HG02588 (cell line): Measurements from ENCODE around the gene ARHGAP22.

Source experiments
- ATAC-seq: cut with Tn5 transposase; IDR thresholded peaks from one replicate; pipeline ENCODE4 v1.9.1; 2021; ENCODE audit warnings: mild to moderate bottlenecking, moderate library complexity; ENCODE audit not compliant: unreplicated experiment

Gene ARHGAP22

DNA sequence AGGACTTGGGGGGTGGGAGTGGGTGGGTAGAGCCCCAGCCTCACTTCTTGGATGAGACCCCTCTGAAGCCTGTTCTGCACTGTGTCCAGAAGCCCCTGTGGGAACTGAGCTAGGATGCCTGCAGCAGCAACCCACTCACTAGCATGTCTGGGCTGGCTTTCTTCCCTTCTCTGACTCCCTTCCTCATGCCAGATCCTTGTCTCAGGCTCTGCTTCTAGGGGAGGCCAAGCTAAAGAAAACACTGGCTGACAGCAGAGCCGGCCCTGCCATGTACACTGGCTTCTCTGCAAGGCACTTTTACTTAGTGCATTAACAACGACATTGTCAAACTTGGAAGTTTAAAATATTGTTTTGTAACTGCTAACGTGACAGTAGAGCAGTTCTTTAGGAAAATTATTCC, 50.2 kb downstream of the ARHGAP22 start:
- no peak for ATAC-seq

DNA sequence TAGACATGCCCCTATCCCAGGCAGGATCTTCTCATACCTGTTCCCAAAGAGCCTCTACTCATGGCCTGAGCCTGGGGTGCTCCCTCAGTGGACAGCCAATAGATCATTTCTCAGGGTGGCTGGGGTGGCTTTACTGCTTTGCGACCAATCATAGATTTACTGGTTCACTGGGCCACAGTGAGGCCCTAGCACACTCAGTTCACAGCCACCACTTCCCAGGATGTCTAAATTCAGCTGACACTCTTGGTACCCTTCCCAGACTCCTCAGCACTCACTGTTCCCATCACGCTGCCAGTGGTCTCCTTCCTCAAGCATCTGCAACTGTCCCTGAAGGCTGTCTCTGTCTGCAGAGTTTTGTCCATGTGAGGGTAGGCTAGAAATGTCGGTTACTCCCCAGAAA, 50.6 kb downstream of the ARHGAP22 start:
- ATAC-seq, result no peak

DNA sequence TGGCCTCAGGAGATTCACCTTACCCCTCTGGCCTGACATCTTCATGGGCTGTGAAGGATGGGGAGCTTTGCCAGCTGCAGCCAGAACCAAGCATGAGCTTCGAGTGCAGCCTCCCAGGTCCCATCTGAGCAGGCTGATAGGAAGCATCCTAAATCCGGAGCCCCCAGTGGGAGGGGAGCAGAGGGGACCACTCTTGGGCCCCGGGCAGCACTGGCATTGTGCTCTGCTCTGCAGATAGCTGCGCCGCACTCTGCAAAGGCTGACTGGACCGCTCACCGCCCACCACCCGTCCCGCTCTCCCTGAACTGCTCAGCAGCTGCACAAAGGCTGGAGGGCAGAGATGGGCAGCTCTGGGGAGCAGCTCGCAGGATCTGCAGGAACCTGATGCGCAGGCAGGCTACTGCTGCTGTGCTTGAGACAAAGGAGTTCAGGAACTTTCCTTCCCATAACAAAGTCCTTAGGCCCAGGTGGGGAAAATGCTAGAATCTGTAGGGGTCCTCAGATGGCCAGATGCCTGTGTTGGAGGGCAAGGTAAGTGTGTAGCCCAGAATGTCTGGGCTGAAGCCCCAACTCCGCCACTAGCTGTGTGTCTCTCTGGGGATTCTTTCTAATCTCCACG, 51.8 kb downstream of the ARHGAP22 start:
- no peak for ATAC-seq

DNA sequence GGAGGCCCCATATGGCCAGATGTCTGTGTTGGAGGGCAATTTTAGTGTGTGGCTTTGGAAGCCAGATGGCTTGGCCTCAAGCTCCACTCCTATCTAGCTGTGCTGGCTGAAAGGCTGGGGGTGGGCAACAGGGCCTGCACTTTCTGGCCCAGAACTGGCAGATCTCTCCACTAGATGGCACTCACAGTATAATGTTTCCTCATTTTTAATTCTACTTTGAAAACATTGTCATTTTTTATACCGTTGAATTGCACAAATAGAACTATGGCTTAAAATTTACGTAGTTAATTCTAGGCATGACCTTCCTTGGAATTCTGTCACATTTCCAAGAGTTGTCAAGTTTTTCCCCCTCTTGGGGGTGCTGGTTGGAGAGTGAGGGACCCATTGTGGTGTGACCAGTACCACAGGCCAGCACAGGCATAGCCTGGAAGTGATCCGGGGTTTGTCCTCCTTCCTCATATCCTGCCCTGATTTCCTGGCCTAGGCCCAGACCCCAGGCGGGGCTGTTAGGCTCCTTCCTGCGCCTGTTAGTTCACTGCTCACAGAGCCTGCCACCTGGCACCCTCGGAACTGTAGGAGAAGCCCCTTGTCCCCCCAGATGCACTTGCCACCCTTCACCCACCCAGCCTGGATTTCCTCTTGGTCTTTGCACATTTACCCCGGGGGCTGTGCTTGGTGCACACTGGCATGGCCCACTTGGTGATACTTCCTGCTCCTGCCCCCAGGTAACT, 52.8 kb downstream of the ARHGAP22 start:
- no peak for ATAC-seq

DNA sequence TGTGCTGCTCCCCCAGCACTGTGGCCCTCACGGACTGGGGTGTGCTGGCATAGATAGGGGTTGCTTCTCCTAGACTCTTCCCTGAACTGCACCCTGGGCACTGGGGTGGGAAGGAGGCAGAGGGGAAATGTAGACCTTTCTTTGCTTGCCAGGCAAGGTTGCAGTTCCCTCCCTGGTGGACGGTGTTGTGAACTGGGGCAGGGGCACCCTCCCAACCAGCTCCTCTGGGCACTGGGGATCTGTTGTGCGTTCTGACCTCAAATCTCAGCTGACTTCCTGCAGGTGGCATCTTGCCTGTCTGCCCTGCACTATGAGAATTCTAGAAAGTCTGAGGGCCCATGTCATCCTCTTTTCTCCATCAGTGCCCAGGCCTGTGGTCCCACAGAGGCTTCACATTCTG, 53.9 kb downstream of the ARHGAP22 start:
- no peak for ATAC-seq

DNA sequence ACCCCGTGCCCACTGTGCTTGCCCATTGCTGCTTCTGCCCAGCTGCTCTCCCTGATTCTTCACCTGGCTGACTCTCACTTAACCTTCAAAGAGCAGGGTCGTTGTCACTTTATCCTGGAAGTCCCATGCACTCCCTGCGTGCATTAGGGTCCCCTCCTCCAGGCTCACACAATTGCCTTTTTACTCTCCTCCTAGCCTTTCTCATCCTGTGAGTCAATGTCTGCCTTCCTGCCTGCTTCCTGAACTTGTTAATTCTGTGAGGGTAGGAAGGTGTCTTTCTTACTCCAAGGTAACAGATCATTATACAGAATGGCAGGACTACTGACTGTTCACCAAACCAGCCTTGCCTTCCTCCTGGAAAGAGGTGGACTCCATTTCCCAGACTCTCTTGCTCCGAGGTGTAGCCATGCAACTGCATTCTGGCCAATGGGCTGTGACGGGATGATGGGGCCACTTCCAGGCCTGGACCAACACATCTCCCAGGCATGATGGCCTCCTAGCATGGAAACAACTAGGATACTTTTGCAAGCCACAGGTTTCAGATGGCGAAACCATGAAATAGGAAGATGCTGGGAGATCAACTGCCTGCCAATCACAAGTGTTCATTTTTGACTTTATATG, 54.7 kb downstream of the ARHGAP22 start:
- ATAC-seq, result no peak

DNA sequence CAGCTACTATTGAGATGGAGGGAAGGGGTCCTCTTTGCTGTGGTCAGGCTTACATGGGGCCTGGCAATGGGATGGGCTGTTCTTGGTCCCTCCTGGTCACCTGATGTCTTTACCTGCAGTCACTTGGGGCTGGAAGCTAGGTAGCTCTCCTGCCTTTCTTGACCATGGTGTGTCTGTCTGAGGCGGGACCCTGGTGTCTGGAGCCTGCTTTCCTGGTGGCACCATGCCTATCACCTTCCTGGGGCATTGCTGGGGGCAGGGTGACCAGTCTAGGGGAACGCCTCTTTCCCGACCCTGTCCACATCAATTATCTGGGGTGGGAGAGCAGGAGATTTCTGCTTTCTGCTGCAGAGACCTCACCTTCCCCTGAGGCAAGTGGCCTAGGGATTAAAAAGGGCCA, 55.6 kb downstream of the ARHGAP22 start:
- ATAC-seq, result no peak

DNA sequence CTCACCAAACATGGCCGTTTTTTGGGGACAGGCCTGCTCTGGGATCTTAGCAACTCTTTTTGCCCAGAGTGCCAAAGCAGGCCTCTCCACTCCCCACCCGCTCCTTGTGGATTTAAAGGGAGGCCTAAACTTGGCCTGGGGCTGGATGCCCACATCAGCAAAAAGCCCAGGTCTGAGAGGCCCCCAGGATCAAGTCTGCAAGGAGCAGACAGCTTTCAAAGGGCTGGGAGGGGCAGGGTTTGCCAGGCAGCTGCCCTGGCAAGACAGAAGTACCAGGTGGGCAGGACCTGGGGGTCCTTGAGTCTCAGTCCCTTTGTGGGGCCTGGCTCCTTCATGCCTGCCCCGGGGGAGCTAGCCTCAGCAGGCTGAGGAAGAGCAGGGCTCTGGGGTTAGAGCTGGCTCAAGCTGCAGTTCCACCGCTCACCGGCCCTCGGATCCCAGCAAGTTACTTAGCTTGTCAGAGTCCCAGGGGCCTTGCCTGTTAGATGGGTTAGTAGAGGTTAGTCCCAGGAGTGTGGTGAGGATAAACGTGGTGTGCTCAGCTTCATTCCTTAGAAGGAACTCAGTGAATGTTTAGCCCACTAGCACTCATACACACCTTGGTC, 56.2 kb downstream of the ARHGAP22 start:
- ATAC-seq, result no peak

DNA sequence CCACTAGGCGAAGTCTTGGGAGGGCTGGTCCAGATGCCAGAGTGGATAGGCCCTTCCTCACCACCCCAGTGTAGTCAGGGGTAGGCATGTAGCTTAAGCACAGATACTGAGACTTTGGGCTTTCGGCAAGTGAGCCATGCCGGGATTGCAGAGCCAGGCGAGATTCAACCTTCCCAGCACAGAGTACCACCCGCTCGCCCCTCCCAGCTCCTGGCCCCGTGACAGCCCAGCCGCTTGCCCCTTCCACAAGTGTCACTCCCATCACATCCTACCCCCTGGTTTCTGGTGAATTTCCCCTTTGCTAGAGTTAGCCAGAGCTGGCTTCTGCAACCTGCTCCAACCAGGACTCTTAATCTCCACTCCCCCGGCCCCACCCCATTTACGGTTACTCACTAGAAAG, 56.9 kb downstream of the ARHGAP22 start:
- ATAC-seq, result no peak

DNA sequence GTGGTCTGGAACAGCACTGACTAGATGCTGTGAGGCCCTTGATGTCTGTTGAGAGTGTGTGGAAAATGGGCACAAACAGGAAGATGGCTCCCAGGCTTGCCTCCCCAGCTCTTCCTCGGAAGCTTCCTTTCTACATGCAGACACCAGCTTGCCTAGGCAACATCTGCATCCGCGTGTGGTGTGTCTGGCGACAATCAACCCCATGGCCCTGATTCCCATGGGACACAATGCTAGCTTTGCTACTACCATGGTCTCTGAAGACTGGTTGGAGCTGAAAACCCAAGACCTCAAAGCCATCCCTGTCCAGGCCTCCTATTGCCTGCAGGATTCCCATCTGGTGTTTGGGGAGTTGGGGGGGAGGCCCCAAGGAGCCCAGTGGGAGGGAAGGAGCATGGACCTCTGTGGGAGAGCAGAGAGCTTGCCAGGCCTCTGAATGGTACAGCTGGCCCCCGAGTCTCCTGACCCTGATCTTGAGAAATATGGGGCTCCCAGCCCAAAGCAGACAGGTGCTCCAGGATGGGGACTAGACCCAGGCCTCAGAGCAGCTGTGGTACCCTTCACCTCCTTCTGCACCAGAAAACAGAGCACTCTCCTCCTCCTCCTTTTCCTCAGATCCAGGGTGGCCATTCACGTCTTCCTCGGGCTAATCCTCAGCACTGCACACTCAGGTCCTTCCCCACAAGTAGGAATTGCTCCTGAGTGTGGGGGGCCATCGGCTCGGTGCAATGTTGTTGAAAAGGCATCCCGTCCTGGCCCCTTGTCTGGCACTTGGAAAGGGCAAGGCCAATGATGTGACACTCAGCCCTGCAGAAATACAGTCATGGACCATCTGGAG, 57.6 kb downstream of the ARHGAP22 start:
- no peak for ATAC-seq

DNA sequence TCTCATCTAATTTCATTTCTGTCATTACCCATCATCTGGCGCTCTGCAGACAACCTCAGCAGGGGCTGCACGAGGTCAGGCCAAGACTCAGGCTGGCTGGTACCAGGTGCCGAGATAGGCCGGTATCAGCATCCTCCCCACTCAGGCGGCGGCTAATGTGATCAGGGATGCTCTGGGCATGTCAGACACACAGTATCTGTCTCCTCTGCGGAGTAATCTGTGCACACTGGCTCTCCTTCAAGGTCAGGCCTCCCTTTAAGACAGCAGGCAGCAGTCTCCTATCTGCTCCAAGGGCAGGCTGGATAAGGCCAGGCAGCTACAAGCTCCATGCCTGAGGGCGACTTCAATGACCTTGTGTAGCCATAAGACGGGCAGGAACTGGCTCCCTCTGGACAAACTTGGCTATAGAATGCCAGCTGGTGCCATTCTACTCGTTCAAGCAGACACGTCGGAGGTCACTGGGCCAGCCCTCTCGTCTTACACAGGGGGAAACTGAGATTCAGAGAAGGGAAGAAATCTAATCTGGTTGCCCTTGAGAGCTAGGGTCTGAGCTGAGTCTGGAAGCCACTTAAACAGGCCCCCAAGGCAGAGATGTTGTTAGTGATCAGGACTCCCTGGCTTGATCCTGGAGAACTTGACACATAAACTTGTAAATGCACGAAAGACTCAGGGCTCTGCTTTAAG, 59.3 kb downstream of the ARHGAP22 start:
- no peak for ATAC-seq

DNA sequence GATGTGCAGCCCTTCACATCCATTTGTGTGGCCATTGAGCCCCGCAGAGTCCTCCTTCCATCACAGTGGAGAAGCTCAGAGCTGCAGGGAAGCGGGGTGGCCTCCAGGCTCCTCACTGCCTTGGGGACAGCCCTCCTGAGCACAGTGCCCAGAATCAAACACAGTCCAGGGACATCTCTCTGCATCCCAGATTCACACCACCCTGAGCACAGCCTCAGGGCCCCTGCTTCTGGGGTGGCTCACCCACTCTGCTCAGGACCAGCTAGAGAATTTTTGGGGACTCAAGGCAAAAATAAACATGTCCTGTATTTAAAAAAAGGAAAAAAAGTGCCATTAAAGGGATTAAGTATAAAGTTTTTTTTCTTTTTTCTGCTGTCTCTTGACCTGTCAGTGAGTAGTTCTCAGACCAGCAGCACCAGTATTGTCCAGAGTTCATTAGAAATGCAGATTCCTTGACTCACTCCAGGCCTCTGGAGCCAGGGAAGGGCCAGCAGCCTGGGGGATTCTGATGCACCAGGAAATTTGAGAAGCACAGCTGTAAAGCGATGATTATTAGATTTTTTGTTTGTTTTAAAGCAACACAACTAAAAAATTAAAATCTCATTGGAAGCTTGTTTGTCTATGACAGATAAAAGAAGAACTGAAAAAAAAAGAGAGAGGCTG, 61.6 kb downstream of the ARHGAP22 start:
- no peak for ATAC-seq

DNA sequence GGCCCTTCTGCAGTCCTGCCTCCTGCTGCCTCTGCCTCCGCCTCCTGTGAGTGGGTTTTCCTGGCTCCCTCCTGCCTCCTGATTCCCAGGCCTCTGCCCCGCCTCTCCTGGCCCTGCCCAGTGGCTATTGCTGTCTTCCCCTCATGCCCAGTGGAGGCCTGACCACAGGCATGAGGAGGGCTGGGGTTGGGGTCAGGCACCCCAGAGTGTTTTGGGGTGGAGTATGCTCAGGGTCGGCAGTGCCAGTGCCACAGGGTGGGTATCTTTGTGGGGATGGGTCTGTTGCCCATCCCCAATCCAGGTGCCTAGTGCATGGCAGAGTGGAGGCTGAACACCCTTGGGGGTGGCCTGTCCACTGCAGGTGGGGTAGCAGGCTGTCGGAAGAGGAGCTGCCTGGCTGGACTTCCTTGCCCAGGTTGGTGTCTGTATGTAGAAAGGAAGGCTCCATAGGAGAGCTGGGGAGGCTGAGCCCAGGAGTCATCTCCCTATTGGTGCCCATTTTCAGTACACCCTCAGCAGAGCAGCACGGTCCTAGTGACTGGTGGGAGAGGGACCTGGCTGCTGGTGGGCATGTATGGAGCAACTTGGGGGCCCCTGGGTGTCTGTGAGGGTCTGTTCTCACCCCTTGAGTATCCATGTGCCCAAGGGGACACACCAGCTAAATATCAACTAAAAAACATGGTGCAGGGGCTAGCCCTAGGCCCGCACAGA, 62.2 kb downstream of the ARHGAP22 start:
- no peak for ATAC-seq

DNA sequence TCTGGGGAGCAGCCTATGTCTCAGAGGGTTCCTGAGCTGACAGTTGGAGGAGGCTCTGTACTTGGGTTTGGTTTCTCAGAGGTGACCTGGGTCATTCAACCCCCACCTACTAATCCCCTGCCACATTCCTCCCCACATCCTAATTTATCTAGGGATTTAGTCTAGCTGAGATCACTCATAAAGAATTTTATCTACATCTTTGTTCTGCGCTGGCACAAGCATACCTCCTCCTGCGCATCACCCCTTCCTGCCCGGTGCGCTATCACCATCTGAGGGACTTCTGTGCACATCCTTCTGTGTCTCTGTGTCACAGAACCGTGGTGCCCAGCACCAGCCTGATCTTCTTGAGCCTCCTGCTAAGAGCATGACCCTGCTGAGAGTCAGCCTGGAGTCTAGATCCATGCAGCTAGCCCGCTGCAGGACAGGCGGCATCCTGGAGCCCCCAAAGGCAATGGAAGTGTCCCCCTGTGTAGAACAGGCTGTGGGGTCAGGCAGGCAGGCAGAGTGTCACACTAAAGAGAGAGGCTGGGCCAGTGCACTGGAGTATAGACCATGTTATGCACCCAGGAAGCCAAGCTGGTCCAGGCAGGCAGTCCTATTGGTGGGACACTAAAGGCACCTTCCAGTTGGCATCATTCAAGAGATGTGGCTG, 63.6 kb downstream of the ARHGAP22 start:
- ATAC-seq, result no peak

DNA sequence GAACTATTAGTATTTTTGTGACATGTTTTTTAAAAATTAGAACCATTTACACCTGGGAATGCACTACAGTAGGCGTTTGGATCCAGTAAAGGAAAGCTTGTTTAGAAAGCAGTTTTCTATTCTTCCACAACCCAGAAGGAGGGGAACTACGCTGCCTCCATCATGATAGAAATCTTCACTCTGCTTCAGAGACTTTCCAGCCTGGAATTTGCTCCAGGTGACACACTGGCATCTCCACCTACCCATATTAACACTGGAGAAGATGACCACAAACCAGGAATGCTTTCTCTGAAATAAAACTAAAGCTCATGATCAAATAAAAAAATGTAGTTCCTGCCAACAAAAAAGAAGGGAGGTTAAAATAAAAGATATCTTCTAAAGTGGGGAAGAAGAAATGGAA, 66.3 kb downstream of the ARHGAP22 start:
- ATAC-seq, result no peak

DNA sequence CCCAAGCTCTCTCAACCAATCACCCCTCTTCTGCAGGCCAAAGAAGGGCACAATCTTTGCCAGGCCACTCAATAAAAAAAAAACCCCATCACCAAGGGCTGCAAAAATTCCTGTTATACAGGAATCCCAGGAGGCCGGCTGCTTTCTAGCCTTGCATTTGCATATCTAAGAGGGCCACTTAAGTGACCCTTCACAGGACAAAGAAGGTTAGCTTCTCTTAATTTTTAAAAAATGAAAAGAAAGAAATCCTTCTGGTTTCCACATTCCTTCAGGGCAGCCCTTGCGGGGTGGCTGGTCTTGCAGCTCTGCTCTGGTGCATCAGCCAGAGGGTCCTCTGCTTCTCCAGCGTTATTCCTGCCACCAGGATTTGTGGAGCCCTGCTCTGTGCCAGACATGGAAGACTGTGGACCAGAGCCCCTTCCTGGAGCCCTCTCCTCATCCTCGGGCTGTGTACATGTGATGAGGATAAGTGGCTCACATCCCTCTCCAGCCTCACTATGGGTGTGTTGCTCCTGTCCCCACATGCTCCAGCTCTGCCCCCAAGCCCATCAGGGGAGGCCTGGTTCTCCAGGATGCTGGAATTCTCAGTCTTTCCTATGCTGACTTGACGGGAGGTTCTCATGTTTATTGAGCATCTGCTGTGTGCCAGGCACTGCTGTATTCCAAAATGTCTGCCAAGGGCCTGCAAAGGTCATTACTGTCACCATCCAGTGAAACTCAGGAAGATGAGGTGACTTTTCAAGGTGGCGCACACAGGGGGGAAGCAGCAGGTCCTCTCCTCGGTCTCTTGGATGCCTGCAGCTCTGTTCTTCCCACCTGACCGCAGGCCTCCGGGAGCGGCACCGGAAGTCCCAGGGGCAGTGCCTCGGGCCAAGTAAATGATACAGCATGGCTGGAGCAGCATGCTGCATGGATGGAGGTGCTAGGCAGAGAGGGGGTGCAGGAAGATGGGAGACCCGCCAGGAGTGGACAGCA, 67.7 kb downstream of the ARHGAP22 start:
- ATAC-seq, result no peak

DNA sequence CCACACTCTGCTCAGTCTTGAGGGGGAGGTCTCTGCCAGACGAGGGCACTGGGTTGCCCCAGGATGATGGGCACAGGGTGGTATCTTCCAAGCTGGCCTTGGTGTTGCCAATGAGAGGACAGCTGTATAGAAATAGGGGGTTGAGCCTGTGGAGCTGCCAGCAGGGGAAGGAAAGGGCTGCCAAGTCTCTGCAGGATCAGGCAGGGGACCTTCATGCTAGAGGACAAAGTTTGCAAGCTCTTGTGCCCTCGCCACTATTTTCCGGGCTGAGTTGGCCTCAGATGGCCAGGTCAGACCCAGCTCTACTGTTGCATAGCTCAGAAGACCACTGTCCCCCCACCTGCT, 68.7 kb downstream of the ARHGAP22 start:
- ATAC-seq, result no peak
